Measurements from ENCODE around the gene NOL4L.

DNA sequence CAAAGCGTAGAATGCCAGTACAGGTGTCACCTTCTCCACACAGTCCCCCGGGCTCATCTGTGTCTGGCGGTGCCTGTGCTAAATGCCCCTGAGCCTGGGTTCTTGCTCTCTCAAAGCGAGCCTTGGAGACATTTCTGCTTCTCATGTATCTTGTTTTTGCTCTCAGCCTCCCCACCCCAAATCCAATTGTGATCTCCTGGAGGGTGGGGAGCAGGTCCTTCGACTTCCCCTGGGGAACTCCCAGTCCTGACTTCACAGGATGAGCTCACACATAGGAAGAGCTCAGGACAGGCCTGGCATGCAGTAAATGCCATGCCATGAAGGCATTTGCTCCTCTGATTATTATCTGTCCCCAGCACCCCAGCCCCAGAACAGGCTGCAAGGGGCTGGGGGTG is 58.1 kb downstream of the NOL4L start:
- TF ChIP-seq, protein P1, sequence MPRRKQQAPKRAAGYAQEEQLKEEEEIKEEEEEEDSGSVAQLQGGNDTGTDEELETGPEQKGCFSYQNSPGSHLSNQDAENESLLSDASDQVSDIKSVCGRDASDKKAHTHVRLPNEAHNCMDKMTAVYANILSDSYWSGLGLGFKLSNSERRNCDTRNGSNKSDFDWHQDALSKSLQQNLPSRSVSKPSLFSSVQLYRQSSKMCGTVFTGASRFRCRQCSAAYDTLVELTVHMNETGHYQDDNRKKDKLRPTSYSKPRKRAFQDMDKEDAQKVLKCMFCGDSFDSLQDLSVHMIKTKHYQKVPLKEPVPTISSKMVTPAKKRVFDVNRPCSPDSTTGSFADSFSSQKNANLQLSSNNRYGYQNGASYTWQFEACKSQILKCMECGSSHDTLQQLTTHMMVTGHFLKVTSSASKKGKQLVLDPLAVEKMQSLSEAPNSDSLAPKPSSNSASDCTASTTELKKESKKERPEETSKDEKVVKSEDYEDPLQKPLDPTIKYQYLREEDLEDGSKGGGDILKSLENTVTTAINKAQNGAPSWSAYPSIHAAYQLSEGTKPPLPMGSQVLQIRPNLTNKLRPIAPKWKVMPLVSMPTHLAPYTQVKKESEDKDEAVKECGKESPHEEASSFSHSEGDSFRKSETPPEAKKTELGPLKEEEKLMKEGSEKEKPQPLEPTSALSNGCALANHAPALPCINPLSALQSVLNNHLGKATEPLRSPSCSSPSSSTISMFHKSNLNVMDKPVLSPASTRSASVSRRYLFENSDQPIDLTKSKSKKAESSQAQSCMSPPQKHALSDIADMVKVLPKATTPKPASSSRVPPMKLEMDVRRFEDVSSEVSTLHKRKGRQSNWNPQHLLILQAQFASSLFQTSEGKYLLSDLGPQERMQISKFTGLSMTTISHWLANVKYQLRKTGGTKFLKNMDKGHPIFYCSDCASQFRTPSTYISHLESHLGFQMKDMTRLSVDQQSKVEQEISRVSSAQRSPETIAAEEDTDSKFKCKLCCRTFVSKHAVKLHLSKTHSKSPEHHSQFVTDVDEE (CRISPR knock-in tag; IDR thresholded peaks at IDR 0.05) = no peak
- no peak for TF ChIP-seq PPARA (CRISPR knock-in tag; IDR thresholded peaks at IDR 0.05; ENCODE audit: borderline replicate concordance)
- no peak for TF ChIP-seq ISL1 (CRISPR knock-in tag; IDR thresholded peaks at IDR 0.05)
- no peak for TF ChIP-seq ZNF8 (CRISPR knock-in tag; IDR thresholded peaks at IDR 0.05)

All from SK-N-SH treated with all-trans-retinoic acid at 6 μM for 48 hours (cell line).